ENCODE results near the gene NAA15.

DNA sequence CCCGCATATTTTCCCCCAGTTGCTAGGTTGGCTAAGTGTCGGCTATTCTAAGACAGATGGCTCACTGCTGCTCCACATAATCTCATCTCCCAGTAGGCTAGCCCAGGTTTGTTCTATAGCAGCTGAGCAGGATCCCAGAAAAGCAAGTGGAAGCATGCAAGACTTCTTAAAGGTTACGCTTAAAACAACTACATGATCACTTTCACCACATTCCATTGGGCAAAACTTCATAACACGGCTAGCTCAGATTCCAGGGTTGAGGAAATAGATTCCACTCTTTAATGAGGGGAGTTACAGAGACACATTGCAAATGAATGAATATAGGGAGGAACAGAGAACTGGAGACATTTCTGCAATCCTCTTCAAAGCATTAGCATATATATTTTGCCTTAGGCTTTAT, 139.7 kb downstream of the NAA15 start:
- TF ChIP-seq POLR2A (IDR thresholded peaks at IDR 0.05) (no peak), EP300 (IDR thresholded peaks at IDR 0.05) (no peak)
- TF ChIP-seq, protein P1, sequence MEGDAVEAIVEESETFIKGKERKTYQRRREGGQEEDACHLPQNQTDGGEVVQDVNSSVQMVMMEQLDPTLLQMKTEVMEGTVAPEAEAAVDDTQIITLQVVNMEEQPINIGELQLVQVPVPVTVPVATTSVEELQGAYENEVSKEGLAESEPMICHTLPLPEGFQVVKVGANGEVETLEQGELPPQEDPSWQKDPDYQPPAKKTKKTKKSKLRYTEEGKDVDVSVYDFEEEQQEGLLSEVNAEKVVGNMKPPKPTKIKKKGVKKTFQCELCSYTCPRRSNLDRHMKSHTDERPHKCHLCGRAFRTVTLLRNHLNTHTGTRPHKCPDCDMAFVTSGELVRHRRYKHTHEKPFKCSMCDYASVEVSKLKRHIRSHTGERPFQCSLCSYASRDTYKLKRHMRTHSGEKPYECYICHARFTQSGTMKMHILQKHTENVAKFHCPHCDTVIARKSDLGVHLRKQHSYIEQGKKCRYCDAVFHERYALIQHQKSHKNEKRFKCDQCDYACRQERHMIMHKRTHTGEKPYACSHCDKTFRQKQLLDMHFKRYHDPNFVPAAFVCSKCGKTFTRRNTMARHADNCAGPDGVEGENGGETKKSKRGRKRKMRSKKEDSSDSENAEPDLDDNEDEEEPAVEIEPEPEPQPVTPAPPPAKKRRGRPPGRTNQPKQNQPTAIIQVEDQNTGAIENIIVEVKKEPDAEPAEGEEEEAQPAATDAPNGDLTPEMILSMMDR (IDR thresholded peaks at IDR 0.05) = no peak

Measured in tibial nerve (tissue), 4 donors.